HG02870 (cell line): ENCODE results near the gene SHCBP1.
"Not testable (repeated sequence)": the region's sequence is repeated elsewhere in the genome, so short reads cannot be mapped to it uniquely, and the experiment has no call there.

ENCODE experiments used
- ATAC-seq: cut with Tn5 transposase; IDR thresholded peaks from one replicate; pipeline ENCODE4 v1.9.1; 2021; ENCODE audit warnings: mild to moderate bottlenecking, moderate library complexity; ENCODE audit not compliant: unreplicated experiment

Gene SHCBP1, protein sequence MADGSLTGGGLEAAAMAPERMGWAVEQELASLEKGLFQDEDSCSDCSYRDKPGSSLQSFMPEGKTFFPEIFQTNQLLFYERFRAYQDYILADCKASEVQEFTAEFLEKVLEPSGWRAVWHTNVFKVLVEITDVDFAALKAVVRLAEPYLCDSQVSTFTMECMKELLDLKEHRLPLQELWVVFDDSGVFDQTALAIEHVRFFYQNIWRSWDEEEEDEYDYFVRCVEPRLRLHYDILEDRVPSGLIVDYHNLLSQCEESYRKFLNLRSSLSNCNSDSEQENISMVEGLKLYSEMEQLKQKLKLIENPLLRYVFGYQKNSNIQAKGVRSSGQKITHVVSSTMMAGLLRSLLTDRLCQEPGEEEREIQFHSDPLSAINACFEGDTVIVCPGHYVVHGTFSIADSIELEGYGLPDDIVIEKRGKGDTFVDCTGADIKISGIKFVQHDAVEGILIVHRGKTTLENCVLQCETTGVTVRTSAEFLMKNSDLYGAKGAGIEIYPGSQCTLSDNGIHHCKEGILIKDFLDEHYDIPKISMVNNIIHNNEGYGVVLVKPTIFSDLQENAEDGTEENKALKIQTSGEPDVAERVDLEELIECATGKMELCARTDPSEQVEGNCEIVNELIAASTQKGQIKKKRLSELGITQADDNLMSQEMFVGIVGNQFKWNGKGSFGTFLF

DNA sequence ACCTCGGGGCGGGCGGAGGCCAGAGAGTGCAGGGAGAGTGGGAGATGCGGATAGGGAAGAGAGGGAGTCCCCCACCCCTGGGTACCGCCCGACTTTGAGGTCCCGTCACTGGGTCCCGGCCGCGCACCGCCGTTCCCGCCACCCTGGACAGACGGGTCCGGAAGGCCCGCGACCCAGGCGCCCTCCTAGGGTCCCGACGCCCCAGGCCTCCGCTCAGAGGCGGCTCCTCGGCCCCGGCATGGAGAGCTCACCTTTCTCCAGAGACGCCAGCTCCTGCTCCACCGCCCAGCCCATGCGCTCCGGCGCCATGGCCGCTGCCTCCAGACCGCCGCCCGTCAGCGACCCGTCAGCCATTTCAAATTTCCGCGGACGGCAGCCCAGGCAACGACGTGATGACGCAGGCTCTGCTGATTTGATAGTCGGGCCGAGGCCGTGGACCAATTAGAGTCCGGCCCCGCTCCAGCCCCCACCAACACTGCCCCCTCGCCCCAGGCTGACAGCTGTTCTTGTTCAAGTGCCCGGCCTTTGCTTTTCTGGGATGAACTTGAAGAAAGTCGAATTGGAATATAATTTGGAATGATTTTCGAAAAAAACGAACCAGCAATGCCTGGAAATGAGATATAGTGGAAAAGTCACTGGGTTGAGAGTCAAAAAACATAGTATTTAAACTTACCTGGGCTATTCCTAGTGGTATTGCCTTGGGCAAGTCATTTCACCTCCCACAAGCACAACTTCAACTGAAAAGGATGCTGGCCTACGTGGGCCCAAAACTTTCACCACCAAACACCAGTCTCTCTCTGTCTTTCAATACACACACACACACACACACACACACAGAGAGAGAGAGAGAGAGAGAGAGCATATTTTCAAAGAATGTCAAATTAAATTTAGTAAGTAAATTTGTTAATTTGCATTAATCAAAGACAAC, at the start of gene SHCBP1:
TSS of gene SHCBP1 (minus strand) at position 374 of the 928 bp plus-strand sequence. CDS start at position 354, 20 bp downstream.
- peak; percentile 91 for ATAC-seq

DNA sequence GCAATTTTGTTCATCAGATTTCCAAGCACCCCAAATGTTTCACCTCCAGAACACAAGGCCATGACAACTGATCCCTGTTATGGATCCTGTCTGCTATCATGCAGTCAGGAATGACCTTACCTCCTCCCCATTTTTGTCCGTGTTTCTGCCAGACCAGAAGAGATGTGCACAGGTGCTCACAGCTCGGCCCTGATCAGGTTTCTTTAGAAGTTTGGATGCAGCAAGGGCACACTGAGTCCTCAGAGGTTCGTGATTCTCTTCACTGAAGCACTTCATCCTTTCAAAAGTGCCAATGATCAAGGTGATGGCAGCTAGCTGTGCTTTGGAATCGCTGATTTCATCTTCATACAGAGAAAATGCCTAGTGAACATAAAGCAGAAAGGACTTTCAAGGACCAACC, 40.9 kb upstream of the SHCBP1 start:
- ATAC-seq = no peak

DNA sequence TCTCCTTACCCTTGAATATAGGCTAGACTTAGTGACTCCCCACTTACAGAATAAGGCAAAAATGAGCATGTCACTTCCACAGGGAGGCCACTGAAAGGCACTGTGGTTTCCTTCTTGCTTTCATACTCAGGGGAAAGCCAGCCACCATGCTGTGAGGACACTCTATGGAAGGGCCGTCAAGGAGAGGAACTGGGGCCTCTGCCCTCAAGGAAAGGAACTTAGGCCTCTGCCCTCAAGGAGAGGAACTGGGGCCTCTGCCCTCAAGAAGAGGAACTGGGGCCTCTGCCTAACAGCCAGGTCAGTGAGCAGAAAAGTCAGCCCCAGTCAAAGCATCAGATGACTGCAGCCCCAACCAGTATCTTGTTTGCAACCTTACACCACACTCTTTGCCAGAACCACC, 37.7 kb upstream of the SHCBP1 start:
- ATAC-seq = peak; percentile 93

DNA sequence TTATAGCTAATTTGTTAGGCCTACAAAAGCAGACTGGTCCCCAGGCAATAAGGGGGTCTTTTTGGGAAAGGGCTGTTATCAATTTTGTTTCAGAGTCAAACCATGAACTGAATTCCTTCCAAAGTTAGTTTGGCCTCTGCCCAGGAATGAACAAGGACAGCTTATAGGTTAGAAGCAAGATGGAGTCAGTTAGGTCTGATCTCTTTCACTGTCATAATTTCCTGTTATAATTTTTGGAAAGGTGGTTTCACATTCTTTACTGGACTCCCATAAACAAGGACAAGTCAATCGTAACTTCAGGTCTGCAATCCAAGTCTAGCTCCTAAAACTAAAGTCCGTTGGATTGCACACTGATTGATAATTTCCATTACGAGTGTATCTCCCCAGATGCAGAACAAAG, 30.1 kb upstream of the SHCBP1 start:
- ATAC-seq = no peak

DNA sequence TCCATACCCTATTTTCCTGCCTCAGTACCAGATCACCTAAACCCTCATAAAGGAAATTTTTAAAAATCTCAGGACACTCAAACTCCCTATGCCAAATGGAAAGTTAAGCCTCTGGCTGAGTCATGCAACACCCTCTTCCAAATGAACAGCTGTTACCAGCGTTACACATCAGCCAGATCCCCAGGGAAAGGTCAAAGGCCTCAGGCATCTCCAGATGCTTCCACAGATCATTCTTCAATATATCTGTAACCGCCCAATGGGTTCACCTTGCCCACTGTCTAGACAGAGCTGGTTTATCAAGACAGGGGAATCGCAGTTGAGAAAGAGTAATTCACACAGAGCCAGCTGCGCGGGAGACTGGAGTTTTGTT, 29.1 kb upstream of the SHCBP1 start:
- no peak for ATAC-seq

DNA sequence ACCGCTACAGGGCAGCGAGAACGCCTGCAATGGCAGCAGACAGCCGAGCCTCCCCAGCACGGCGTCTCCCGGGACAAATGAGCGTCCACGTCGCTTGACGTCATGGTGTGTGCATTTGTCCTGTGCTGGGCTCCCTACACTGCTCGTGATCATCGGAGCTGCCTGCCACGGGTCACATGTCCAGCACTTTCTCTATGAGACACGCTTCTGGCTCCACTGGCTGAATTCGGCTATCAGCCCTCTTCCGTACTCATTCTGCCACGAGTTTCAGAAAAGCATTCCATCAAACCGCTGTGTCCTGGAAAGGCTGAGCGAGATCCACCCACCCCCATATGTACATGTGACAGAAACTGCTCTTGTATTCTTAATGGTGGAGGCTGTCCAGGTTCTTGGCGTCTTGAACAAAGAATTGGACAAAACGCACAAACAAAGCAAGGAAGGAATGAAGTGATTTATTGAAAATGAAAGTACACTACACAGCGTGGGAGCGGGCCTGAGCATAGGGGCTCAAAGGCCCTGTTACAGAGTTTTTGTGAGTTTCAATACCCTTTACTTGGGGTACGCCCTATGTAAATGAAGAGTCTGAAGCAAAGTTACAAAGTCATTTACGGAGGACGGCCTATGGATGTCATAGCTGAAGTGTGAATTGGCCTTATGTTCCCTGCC, 28.5 kb upstream of the SHCBP1 start:
- no peak for ATAC-seq

DNA sequence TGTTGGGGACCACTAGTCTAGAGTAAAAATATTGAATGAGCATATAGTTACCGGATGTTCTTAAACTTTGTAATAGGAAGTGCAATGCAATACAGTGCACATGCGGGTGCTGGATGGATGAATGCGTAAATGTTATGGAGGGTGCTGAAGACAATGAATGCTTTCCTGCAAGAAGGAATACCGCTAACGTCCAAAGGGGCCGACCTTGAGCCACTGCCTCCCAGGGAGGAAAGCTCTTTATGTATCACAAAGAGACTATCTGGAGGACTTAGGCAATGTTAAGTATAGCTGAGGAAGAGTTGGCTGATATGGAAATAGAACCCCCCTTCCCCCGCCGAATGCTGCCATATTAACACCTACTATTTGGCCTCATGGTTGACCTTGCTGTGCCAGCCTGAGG, 27.5 kb upstream of the SHCBP1 start:
- no peak for ATAC-seq

DNA sequence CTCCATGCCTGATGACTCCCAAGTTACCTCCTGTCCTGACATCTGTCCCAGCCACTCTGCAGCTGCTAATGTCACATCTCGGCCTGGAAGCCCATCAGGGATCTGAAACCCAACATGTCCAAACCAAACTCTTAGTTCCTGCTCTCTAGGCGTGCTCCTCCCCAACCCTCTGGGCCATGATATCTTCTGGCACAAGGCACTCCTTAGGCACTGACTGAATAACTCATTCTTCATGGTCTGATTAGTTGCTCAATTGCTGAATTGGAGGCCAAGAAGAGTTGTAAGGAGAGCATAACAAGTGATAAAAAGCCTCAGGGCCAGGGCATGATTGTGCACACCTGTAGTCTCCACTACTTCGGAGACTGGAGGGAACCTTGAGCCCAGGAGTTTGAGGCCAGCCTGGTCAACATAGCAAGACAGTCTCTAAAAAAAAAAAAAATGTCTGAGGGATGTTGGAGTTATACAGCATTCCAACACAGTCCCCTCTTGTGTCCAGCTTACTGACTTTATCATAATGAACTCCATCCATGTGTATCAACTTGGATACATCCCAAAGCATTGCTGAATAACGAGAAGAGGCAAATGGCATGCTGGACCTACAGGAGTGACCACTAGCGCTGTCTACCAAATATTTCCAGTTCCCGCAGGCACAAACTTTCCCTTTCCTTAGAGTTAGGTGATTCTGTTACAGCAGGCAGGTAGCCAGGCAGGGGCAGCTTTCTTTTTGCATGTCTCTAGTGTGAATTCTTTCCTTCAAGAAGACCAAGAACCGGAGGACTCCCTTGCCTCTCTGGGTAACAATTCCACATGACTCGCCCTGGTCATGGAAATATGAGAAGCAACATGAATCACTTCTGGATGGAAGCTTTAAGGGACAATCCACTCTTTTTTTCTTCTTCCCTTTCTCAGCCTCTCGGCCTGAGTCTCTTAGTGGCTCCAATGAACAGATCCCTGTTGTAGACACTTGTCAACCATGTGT, 18.1 kb upstream of the SHCBP1 start:
- no peak for ATAC-seq

DNA sequence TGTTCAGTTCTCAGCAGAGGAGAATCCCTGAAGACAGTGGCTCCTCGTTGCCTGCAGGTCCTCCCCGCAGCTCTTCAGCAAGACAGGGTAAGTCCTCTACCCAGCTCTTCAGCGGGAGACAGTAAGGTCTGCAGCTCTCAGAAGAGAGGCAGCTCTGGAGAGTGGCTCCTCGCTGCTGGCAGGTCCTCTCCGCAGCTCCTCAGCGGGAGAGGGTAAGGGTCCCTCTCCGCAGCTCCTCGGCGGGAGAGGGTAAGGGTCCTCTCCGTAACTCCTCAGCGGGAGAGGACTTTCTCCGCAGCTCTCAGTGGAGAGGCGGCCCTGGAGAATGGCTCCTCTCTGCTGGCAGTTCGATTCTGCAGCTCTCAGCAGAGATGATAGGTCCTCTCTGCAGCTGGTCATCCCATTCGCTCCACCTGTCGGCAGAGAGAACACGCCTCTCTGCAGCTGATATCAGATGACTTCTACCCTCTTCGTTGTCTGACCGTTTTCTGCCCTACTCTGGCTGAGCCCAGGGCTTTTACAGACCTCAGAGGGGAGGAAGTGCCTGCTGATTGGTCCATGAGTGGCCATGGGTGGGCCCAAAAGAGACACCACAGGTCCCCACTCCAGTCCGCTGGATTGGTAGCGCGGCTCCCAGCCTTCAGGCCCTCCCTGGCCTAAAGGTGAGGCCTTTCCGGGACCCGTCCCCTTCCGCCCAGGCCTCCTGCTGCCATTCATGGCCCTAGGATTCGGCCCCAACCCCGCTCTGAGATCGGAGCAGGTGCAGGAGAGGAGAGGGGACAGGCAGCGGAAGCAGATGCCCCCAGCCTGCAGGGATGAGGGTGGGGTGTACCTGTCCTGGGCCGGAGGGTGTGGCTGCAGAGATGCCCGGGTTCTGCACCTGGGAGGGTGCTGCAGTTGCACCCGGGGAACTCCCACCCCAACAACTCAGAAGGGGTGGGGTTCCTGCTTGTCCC, 11.9 kb upstream of the SHCBP1 start:
- ATAC-seq = no peak

DNA sequence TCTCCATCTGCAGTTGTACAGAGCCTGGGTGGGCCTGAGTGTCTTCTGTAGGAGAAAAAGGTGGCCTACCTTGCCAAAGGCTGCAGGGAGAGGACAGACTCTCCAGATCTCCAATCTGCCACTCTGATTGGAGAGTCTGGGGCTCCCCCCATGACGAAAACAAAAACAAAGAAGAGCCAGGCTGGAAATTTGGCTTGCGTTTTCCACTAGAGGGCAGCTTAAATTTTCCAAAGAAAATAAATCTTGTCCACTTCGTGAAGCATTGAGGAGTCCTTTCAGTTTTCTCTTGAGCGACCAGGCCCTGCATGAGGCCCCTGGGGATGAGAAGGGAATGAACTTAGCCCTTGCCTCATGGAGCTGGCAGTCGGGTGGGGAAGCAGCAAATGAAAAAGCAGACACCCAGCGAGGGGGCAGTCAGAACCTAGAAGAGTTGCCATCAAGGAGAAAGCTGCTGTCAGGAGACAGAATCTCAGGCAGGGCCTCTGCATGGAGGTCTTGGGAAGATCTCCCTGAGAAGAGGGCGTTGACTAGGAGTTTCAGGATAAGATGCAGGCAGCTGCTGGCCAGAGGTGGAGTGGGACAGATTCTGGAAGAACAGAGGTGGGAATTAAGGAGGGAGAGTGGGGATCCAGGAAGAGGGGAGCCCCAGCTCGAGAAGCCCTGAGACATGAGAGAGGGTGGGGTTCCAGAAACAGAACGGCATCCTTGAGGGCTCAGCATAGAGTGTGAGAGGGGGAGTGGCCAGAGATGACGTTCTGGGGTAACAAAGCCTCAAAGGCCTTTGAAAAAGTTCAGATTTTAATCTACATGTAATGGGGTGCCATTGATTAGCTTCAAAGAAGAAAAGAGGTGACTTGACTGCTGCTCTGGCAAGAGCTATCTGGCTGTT, 8.4 kb upstream of the SHCBP1 start:
- no peak for ATAC-seq

DNA sequence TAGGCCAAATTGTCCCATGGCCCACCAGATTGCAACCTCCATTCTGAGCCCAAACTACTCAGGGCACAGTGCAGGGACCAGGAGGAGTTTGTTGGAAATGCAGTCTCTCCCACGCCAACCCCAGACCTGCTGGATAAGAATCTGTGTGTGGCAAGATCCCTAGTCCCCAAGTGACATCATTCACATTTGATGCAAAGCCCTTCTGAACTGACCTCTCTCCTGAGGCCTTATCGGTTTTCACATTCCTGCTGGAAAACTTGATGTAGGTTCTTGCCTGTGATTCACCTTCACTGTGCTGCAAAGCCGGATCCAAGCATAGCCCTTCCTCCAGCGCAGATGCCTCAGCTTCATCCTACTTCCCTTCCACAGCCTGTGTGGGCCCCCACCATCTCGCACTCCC, 6.6 kb upstream of the SHCBP1 start:
- no peak for ATAC-seq

DNA sequence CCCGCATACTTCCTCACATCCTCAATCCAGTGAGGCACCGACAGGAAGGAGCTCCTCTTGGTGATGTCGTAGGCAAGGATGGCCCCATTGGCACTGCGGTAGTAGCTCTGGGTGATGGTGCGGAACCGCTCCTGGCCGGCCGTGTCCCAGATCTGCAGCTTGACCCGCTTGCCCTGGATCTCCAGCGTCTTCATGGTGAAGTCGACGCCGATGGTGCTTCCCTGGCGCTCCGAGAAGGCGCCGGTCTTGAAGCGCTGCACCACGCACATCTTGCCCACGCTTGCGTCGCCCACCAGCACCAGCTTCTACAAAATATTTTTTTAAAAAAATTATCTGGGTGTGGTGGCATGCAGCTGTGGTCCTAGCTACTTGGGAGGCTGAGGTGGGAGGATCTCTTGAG, 5.5 kb upstream of the SHCBP1 start:
- not testable (repeated sequence) for ATAC-seq

DNA sequence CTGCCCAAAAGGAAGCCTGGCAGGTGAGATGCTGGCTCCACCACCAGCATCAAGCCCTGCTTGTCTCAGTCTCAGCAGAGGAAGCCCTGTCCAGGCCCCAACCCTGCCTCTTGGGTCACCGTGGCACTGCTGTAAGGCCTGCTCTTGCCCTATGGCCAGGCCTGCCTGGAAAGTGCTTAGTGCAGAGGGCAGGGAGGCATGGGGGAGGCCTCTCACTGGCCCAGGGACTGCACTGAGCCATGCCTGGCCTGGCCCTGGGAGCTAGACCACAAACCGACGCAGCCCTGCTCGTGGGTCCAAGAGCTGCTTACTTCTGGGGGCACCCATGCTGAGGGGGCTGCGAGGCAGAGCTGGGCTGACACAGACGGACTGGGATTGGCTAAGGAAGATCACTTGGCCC, 3.7 kb upstream of the SHCBP1 start:
- not testable (repeated sequence) for ATAC-seq

DNA sequence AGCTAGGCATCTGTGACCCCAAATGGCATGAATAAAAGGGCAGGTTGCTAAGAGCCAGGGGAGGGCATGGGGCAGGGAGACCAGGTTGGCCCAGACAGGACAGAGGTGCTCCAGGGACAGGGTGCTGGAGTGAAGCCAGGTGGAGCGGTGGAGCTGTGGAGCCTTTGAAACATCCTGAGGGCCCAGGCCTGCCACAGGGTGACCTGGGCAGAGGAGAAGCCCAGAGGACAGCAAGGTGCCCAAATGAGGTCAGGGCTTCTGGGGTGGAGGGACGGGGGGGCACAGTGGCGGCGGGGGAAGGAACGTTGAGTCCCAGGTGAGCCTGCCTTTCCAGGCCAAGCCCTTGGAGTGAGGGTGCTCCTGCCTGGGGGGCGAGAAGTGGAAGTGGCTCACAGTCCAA, 2.5 kb upstream of the SHCBP1 start:
- ATAC-seq = not testable (repeated sequence)

DNA sequence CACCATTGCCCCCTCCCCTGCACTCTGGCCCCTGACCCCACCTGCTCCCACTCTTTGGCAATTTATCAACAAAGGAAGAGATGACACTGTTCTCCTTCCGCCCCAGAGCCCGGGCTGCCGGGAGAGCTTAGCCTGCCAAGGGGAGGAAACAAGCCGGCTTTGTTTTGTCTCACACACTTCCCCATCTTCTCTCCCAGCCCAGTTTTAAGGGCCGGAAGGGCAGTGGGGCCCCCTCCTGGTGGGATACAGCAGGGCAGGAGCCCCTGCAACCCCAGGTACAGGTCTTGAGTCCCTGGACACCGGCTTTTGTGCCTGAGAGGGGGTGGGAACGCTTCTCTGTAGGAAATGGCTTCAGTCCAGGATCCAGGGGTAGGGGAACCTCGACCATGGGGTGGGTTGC, 2.1 kb upstream of the SHCBP1 start:
- ATAC-seq = not testable (repeated sequence)

DNA sequence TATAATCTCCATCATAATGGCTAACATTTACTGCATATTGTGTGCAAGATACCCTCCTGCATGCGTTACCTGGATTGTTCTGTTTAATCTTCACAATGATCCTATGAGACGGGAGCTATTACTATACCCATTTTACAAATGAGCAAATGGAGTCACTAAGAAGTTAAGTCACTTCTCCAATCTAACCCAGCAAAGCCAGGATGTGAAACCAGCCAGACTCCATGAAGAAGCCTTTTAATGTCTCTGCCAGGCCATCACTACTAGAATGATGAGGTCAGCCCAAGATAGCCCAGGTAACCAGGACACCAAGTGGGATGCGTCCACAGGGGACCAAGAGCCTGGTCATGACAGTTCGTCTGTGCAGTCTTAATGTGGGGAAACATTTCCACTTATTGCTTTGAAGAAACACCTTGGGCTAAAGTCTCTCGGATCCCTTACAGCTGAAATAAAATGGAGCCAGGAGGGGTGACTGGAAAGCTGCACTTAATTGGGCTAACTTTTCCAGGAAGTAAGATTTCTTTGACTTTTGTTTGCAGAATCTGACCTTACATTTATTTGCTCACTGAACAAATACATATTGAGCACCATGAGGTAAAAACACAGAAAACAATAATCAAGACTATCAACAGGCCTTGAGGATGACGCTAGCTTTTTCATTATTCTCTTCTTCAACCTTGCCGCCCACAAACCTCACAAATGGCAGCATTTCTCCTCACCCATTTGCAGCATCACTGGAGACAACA, 926 bp upstream of the SHCBP1 start:
- no peak for ATAC-seq
